ENCODE measurements around the gene CLCF1.

GRCh38 chr11:67391304-67392182 is 18.1 kb upstream of the CLCF1 start, which contains the start of gene RAD9A:
- TF ChIP-seq ARID3A (IDR thresholded peaks at IDR 0.05; ENCODE audit: low read depth, low read length), result no peak
- no peak for TF ChIP-seq TCF7L2 (IDR thresholded peaks at IDR 0.05; ENCODE audit: low read depth, low read length)

All from HepG2 (cell line).